DOHH2 (cell line): ENCODE results near the gene EPN3.

Source experiments
- CTCF ChIP-seq: fragments of 200-600 bp; sonication (generic); IDR thresholded peaks from one replicate; pipeline ENCODE4 v1.5.1; 2014; ENCODE audit warnings: antibody characterized with exemption, mild to moderate bottlenecking, low read depth, low read length; ENCODE audit not compliant: poor library complexity, severe bottlenecking
- EZH2phosphoT487 ChIP-seq: fragments of 200-600 bp; sonication (generic); IDR thresholded peaks from 2 replicates; pipeline ENCODE4 v1.6.1; 2017; ENCODE audit warnings: borderline replicate concordance, mild to moderate bottlenecking, antibody characterized with exemption, low read length, moderate library complexity, mixed read lengths

- TF ChIP-seq CTCF (no peak), EZH2phosphoT487 (no peak)
Observed at GRCh38 chr17:50519141-50519834, 13.2 kb upstream of the EPN3 start.
